ENCODE measurements around the gene EGFLAM. TPM values are rescaled to one million over a fixed set of nuclear protein-coding genes. Genes with fewer than 3 reads are reported as not detected.
A peak's percentile ranks its signal among the peaks of the same experiment; 100 is the strongest.

Gene EGFLAM
- total and polyA plus RNA-seq, 2 donors (not counting 1 experiment from before 2014, with no cell fraction given), result 0.33 to 20.0 TPM

DNA sequence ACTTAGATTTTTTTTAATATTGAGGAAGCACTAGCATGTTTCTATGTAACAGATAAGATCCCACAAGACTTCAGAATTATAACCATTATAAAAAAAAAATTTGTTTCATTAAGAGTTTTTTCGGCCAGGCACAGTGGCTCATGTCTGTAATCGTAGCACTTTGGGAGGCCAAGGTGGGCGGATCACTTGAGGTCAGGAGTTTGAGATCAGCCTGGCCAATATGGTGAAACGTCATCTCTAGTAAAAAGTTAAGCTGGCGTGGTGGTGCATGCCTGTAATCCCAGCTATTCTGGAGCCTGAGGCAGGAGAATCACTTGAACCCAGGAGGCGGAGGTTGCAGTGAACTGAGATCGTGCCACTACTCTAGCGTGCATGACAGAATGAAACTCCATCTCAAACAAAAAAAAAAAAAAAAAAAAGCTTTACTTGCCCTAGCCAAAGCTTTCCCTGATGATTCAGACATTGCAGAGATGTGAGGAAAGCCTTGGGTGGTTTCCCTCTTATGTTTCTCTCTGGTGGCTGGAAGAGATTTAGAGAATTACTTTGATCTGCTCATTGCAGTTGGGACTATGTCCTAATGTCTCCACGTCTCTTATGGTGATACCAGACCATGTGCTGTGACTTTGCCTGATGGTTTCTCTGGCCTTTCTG, 65.4 kb downstream of the EGFLAM start:
- Histone ChIP-seq H3K79me2 (ENCODE audit: control insufficient read depth, insufficient read depth, low read length) (no peaks in the 10 kb centered on the region), H2AFZ (ENCODE audit: low read length) (no peak overlapping the region), H3K9ac (ENCODE audit: insufficient read depth, low read length) (no peak overlapping the region)

DNA sequence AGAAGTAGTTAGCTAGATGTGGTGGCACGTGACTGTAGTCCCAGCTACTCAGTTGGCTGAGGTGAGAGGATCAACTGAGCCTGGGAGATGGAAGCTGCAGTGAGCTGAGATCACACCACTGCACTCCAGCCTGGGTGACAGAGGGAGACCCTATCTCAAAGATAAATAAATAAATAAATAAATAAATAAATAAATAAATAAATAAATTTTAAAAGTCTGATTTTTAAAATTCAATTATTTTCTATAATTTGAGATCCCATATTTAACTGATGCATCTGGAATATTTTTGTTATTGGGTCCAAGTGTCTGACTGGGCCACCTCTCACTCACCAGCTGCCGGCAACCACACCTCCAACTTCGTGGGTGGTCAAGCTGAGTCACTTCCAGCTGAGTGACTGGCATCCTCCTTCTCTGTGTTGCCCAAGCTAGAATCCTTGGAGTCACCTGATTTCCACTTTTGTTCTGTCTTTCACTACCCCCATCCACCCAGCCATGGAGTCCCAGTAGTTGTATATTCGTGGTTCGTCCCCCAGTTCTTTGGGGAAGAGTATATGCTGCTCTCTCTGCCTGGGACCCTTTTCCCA, 70.9 kb downstream of the EGFLAM start:
- H3K4me3 ChIP-seq (replicated peaks in 1 of 4; ENCODE audit: control extremely low read depth in 1 of 4, insufficient read depth in 1 of 4, low read depth in 3 of 4, low read length in 4 of 4), result no peak overlapping the region
- no peak for TF ChIP-seq EZH2 (IDR thresholded peaks at IDR 0.05; ENCODE audit: low read length, missing control alignments)
- TF ChIP-seq, protein P1, sequence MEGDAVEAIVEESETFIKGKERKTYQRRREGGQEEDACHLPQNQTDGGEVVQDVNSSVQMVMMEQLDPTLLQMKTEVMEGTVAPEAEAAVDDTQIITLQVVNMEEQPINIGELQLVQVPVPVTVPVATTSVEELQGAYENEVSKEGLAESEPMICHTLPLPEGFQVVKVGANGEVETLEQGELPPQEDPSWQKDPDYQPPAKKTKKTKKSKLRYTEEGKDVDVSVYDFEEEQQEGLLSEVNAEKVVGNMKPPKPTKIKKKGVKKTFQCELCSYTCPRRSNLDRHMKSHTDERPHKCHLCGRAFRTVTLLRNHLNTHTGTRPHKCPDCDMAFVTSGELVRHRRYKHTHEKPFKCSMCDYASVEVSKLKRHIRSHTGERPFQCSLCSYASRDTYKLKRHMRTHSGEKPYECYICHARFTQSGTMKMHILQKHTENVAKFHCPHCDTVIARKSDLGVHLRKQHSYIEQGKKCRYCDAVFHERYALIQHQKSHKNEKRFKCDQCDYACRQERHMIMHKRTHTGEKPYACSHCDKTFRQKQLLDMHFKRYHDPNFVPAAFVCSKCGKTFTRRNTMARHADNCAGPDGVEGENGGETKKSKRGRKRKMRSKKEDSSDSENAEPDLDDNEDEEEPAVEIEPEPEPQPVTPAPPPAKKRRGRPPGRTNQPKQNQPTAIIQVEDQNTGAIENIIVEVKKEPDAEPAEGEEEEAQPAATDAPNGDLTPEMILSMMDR (conservative IDR thresholded peaks at IDR 0.05 in 1 of 2, IDR thresholded peaks at IDR 0.05 in 1 of 2; ENCODE audit: low read depth in 1 of 2, low read length in 2 of 2), result no peak
- no peaks in the 10 kb centered on the region for H3K79me2 ChIP-seq (ENCODE audit: control insufficient read depth, insufficient read depth, low read length)
- H3K27me3 ChIP-seq (ENCODE audit: control insufficient read depth, insufficient read depth, low read length), result no peaks in the 10 kb centered on the region
- no peak overlapping the region for H3K4me2 ChIP-seq (ENCODE audit: extremely low read depth, insufficient read depth, low read length)
- H3K9me3 ChIP-seq (ENCODE audit: control insufficient read depth, insufficient read depth, low read depth, low read length), result no peaks in the 10 kb centered on the region
- DNase-seq (ENCODE audit: low read depth in 2 of 2), result peak; percentile 6 to 30
- H2AFZ ChIP-seq (ENCODE audit: low read length), result no peak overlapping the region
- H3K36me3 ChIP-seq (ENCODE audit: control insufficient read depth, insufficient read depth, low read length), result no peaks in the 10 kb centered on the region
- no peaks in the 10 kb centered on the region for H3K4me1 ChIP-seq (ENCODE audit: control insufficient read depth, extremely low read depth, insufficient read depth, low read length)
- H3K27ac ChIP-seq (ENCODE audit: insufficient read depth, low read length), result no peak overlapping the region
- H3K9ac ChIP-seq (ENCODE audit: insufficient read depth, low read length), result no peak overlapping the region
- H4K20me1 ChIP-seq (ENCODE audit: control insufficient read depth, extremely low read depth, insufficient read depth, low read length), result no peaks in the 10 kb centered on the region

More for the DNA sequence above, 65.4 kb downstream of the EGFLAM start:
- TF ChIP-seq, protein P1 (conservative IDR thresholded peaks at IDR 0.05 in 1 of 2, IDR thresholded peaks at IDR 0.05 in 1 of 2; ENCODE audit: low read depth in 1 of 2, low read length in 2 of 2), result no peak
- no peak for TF ChIP-seq EZH2 (IDR thresholded peaks at IDR 0.05; ENCODE audit: low read length, missing control alignments)
- Histone ChIP-seq H3K27me3 (ENCODE audit: control insufficient read depth, insufficient read depth, low read length) (peaks cover 6% of the 10 kb centered on the region), H4K20me1 (ENCODE audit: control insufficient read depth, extremely low read depth, insufficient read depth, low read length) (no peaks in the 10 kb centered on the region), H3K4me1 (ENCODE audit: control insufficient read depth, extremely low read depth, insufficient read depth, low read length) (no peaks in the 10 kb centered on the region), H3K4me2 (ENCODE audit: extremely low read depth, insufficient read depth, low read length) (no peak overlapping the region), H3K9me3 (ENCODE audit: control insufficient read depth, insufficient read depth, low read depth, low read length) (no peaks in the 10 kb centered on the region), H3K36me3 (ENCODE audit: control insufficient read depth, insufficient read depth, low read length) (no peaks in the 10 kb centered on the region), H3K27ac (ENCODE audit: insufficient read depth, low read length) (no peak overlapping the region), H3K4me3 (replicated peaks in 1 of 4; ENCODE audit: control extremely low read depth in 1 of 4, insufficient read depth in 1 of 4, low read depth in 3 of 4, low read length in 4 of 4) (no peak overlapping the region)
- peak; percentile 14 to 70 for DNase-seq (ENCODE audit: low read depth in 2 of 2)

DNA sequence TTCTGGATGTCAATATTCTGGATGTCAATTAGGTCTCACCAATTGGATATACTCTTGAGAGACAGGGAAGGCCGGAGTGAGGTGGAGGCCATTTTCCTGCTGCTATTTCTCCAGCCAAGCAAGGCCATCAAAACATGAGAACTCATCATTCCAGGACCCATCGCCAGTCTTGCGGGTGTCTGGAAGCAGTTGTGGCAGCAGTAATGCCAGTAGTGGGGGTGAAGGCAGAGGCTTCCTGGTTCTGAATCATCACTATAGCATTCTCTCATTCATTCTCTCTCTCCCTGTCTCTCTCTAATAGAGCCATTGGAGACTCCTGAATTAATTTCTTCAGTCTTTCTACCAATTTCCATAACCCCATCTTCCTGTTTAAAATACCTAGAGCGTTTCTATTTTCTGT, 71.8 kb downstream of the EGFLAM start:
- Histone ChIP-seq H3K9ac (ENCODE audit: insufficient read depth, low read length) (no peak overlapping the region), H3K27ac (ENCODE audit: insufficient read depth, low read length) (no peak overlapping the region), H3K9me3 (ENCODE audit: control insufficient read depth, insufficient read depth, low read depth, low read length) (no peaks in the 10 kb centered on the region), H4K20me1 (ENCODE audit: control insufficient read depth, extremely low read depth, insufficient read depth, low read length) (no peaks in the 10 kb centered on the region), H3K4me3 (replicated peaks in 1 of 4; ENCODE audit: control extremely low read depth in 1 of 4, insufficient read depth in 1 of 4, low read depth in 3 of 4, low read length in 4 of 4) (no peak overlapping the region), H3K4me2 (ENCODE audit: extremely low read depth, insufficient read depth, low read length) (no peak overlapping the region), H3K4me1 (ENCODE audit: control insufficient read depth, extremely low read depth, insufficient read depth, low read length) (no peaks in the 10 kb centered on the region), H3K79me2 (ENCODE audit: control insufficient read depth, insufficient read depth, low read length) (no peaks in the 10 kb centered on the region), H3K36me3 (ENCODE audit: control insufficient read depth, insufficient read depth, low read length) (no peaks in the 10 kb centered on the region), H2AFZ (ENCODE audit: low read length) (no peak overlapping the region), H3K27me3 (ENCODE audit: control insufficient read depth, insufficient read depth, low read length) (no peaks in the 10 kb centered on the region)
- DNase-seq (ENCODE audit: low read depth in 2 of 2), result peak in 1 of 2 donors; percentile 50
- TF ChIP-seq, protein P1 (conservative IDR thresholded peaks at IDR 0.05 in 1 of 2, IDR thresholded peaks at IDR 0.05 in 1 of 2; ENCODE audit: low read depth in 1 of 2, low read length in 2 of 2), result no peak
- no peak for TF ChIP-seq EZH2 (IDR thresholded peaks at IDR 0.05; ENCODE audit: low read length, missing control alignments)

Data from fibroblast of lung (primary cell).